HG02571 (cell line): Measurements from ENCODE around the gene SLC22A13.
"Not testable (repeated sequence)": the region's sequence is repeated elsewhere in the genome, so short reads cannot be mapped to it uniquely, and the experiment has no call there.

Source experiments
- ATAC-seq: cut with Tn5 transposase; IDR thresholded peaks from one replicate; pipeline ENCODE4 v1.9.1; 2021; ENCODE audit warnings: mild to moderate bottlenecking, moderate library complexity; ENCODE audit not compliant: unreplicated experiment

Gene SLC22A13, protein sequence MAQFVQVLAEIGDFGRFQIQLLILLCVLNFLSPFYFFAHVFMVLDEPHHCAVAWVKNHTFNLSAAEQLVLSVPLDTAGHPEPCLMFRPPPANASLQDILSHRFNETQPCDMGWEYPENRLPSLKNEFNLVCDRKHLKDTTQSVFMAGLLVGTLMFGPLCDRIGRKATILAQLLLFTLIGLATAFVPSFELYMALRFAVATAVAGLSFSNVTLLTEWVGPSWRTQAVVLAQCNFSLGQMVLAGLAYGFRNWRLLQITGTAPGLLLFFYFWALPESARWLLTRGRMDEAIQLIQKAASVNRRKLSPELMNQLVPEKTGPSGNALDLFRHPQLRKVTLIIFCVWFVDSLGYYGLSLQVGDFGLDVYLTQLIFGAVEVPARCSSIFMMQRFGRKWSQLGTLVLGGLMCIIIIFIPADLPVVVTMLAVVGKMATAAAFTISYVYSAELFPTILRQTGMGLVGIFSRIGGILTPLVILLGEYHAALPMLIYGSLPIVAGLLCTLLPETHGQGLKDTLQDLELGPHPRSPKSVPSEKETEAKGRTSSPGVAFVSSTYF

DNA sequence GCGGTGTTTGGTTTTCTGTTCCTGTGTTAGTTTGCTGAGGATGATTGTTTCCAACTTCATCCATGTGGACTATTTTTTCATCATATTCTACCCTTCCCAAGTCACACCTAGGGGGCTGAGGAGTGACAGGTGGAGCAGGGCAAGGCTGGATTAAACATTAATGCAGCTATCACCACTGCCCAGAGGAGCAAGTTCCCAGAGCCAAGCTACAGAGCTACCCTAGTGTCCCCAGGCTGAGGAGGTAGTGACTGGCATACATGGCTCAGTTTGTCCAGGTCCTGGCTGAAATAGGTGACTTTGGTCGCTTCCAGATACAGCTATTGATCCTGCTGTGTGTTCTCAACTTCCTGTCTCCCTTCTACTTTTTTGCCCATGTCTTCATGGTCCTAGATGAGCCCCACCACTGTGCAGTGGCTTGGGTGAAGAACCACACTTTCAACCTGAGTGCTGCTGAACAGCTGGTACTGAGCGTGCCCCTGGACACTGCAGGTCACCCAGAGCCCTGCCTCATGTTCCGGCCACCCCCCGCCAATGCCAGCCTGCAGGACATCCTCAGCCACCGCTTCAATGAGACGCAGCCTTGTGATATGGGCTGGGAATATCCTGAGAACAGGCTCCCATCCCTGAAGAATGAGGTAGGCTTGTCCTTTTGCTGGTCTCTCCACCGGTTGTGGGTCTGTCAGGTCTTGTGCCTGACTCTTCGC is at the start of gene SLC22A13:
Gene SLC22A13 (plus strand): TSS at position 209 of the 704 bp plus-strand sequence. CDS start 49 bp downstream, at position 258.
- ATAC-seq = no peak

DNA sequence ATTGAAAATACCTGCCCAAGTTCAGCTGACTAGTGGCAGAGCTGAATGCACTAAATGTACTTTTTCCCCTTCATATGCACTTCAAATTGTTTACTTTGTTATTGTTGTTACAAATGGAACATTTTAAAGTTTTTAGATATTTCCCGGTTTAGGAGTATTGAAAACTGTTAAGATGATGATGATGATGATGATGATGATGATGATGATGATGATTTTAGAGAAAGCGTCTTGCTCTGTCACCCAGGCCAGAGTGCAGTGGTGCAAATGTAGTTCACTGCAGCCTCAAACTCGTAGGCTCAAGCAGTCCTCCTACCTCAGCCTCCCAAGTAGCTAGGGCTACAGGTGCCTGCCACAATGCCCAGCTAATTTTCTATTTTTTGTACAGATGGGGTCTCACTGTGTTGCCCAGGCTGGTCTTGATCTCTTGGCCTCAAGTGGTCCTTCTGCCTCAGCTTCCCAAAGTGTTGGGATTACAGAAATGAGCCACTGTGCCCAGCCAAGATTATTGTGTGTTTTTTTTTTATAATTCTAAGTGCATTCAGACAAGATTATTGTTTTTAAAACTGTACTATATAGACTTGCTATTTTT is 45.9 kb upstream of the SLC22A13 start:
- no peak for ATAC-seq

DNA sequence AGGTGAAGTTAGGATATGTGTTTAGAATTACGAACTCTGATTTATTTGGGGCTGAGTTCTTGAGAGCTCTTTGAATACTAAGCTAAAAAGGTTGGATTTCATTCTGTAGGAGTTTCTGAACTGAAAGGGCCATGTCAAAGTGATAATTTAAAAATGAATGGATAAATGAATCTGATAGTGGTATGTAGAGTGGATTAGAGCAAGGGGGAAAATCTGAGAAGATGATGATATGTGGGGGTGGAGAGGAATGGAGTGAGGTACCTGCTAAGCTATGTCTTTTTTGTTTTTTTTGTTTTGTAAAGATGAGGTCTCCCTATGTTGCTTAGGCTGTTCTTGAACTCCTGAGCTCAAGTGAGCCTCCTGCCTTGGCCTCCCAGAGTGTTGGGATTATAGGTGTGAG is 44.6 kb upstream of the SLC22A13 start:
- no peak for ATAC-seq

DNA sequence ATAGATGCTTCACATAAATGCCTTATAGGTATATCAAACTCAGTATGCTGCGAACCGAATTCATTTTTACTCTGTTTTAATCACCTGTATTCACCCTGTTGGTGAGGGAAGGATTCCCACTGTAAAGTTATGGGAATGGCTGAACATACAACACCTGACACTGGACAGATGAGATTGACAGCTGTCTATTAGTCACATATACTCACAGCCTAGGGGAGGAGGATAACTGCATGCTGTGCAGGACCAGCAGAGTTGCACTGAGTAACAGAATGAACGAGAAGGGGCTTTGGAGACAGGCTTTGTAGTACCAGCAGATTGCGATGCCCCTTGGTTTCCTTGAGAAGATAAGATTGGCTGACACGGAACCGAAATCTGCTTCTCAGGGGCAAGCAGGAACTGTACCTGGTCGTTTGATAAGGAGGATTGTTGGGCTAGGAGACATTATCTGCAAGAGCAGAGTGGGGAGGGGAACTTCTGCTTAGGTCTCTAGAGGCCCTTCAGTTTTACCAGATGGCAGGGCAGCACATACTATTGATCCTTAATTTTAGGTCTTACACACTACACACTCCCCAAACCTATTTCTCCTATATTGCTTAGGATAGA is 43.5 kb upstream of the SLC22A13 start:
- no peak for ATAC-seq

DNA sequence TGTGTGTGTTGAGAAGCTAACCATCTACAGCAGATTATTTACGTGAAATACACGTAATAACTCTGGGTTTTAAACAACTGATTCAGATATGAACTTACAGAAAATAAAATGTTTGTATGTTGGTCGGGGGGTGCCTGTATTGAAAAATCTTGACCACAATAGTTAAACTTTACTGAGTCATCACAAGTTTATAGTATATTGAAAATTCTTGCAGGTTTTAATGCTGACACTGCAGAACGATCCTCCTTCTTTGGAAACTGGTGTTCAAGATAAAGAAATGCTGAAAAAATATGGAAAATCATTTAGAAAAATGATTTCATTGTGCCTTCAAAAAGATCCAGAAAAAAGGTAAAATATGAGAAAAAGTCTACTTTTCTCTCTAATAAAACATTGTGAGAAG is 41.3 kb upstream of the SLC22A13 start:
- no peak for ATAC-seq

DNA sequence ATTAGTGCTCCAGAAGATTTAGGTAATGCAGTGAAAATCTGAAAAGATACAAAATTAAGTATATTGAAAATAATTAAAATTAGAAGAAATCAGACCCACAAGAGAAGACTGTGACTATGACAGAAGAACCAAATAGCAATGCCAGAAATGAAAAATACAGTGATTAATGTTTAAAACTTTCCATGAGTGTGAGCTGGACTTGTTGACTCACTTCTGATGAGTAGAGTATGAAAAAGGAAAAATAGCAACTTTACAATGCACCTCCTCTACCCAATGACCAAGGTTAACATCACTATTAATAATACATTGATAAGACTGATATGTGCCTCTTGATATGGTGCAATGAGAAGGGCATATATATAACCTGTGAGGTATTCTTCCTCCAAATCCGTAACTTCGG is 39.3 kb upstream of the SLC22A13 start:
- no peak for ATAC-seq

DNA sequence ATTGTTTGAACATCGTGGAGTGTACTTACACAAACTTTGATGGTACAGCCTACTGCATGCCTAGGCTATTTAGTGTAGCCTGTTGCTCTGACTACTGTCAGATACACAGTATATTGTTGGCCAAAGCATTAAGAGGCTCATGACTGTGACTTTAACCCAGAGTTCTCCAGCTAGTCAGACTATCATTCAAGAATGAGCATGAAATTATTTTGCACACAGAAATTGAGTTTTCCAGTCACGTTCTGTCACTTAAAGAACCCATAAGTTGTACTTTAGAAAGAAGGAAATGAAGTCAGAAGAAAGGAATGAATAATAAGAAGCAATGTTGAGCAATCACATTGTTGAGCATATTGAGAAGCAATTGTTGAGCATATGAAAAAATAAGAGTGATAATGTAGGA is 37.6 kb upstream of the SLC22A13 start:
- no peak for ATAC-seq

DNA sequence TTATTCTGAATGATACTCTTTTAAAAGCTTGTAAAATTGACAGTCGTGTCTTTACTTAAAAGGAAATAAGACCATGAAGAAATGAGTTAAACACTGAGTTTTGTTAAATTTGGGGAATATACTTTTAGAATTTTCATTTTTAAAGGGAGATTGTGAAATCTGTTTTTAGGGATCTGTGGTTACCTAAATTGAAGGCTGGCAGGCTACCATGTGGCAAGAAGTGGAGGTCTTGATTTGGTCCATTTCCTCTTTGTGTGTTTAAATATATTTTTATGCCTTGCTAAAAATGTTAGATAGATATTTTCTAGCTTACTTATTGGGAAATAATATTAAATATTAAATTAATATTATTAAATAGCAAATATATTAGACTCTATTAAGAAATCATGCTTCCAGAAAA is 36.6 kb upstream of the SLC22A13 start:
- ATAC-seq = no peak

DNA sequence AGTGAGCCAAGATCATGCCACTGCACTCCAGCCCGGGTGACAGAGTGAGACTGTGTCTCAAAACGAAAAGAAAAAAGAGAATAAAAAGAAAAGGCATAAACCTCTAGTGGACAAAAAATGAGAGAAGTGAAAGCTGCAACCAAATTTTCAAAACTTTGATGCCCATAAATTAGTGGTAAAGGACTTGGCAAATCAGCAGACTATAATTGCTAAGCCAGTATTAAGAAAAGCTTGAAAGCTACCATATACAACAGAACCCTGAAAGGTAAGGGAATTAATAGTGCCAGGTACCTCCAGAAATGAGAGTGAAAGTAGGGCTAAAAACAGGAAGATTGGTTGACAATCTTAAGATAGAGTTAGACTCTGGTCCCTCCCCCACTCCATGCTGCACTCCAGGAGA is 32.9 kb upstream of the SLC22A13 start:
- ATAC-seq = no peak

DNA sequence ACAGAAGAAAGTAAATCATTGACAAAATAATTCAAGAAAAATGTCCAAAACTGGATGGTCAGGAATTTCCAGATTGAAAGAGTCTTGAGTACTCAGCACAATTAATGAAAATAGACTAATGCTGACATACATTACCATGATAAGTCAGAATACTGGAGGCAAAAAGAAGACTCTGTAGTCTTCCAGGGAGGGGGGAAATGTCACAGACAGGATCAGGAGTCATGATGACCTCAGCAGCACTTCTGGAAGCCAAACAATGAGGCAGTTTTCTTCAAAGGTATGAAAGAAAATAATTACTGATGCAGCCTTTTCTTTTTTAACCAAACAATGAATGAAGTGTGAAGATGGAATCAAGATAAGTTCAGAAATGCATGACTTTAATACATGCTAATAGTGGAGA is 30.1 kb upstream of the SLC22A13 start:
- no peak for ATAC-seq

DNA sequence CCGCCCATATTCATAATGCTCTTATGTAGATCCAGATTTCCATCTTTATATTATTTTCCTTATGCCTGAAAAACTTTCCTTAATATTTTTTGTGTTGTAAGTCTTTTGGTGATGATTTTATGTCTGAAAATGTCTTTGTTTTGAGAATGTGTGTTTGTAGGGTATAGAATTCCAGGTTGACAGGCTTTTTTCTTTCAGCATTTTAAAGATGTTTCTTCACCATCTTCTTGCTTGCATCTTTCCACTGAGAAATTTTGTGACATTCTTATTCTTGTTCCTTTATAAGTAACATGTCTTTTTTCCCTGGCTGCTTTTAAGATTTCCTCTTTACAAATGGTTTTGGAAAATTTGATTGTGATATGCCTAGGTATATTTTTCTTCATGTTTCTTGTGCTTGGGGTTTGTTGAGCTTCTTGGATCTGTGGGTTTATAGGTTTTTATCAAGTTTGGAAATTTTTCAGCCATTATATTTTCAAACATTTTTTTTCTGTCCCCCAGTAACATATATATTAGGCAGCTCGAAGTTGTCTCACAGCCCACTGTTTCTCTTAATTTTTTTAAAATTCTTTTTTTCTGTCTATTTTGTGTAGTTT is 27.1 kb upstream of the SLC22A13 start:
- no peak for ATAC-seq

DNA sequence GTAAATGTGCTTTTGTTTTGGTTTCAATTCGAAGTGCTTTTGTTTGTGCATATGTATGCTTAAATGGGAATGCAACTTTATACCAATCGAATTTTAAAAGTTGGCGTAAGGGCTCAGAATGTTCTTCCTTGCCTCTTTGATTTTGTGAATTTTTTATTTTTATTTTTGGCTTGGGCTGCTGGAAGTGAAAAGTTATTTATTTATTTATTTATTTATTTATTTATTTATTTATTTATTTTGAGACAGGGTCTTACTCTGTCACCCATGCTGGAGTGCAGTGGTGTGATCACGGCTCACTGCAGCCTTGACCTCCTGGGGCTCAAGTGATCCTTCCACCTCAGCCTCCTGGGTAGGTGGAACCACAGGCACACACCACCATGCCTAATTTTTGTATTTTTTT is 22.8 kb upstream of the SLC22A13 start:
- ATAC-seq = not testable (repeated sequence)

DNA sequence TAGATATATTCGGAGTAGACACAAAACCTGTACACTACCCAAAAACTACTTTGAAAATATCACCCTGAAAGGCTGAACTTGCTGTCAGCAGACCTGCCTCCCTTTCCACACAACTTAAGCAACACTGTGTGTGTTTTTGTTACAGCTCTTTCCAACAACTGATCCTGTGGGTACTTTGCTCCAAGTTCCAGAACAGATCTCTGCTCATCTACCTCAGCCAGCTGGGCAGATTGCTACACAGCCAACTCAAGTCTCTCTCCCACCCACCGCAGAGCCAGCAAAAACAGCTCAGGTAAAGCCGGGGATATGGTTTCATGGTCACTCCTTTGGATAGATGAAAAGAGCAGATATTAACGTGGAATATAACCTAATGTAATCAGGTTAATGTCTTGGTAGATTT is 19.7 kb upstream of the SLC22A13 start:
- ATAC-seq = no peak

DNA sequence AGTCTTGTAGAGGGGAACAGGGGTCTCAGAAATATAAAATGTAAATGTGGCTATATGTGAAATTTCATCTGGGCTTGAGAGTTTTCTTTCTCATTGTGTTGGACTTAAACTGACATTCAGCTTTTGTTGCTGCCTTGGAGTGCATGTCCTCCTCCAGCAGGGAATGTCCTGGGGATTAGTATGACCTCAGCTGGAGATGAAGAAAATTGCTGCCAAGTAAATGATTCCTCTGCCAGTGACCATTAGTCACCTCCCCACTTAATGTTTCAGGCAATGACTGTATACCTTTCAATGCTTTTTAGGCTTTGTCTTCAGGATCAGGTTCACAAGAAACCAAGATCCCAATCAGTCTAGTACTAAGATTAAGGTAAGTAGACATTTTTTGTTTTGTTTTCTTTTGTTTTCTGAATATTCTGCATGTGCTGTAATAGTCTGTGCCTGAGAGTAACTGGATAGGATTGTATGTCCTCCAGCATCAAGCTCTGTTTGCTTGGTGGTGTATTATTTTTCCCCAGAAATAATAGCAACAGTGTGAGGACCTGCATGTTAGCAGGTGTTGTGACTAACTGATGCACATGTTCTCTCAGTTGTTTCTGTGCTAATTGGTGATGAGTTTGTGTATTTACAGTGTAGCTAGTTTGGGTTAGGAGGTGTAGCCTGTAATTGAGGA is 18.1 kb upstream of the SLC22A13 start:
- no peak for ATAC-seq

DNA sequence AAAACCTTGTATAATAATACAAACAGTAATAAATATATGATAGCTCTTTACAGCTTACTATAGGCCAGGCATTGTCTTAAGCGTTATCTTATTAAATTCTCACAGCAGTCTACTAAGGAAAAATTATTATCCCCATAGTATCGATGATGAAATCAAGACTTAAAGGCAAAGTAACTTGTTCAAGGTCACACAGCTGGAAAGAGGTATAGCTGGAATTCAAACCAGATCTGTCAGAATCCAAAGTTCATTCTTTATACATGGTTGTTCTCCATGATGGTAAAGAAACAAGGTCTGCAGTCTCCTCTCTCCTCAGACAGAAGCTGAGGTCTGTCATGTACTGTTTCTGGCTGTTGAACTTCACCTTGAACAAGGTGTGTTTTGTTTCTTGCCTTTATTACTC is 15.4 kb upstream of the SLC22A13 start:
- ATAC-seq = no peak

DNA sequence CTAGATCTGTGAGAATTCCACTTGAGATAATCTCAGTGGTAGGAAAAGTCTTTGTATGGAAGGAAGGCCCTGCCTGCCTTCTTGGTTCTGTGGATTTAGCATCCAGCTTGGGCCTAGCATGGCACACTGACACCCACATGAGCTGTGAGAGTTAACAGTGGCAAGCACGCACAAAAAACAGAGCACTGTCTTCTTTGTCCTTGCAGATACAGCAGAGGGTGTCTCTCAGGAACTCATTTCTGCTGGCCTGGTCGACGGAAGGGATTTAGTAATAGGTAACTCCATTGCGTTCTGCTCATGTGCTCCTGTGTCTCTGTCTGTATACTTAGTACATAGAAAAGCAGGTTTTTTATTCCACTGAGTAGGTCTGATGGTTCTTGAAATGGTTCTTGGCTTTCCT is 14.4 kb upstream of the SLC22A13 start:
- ATAC-seq = no peak

DNA sequence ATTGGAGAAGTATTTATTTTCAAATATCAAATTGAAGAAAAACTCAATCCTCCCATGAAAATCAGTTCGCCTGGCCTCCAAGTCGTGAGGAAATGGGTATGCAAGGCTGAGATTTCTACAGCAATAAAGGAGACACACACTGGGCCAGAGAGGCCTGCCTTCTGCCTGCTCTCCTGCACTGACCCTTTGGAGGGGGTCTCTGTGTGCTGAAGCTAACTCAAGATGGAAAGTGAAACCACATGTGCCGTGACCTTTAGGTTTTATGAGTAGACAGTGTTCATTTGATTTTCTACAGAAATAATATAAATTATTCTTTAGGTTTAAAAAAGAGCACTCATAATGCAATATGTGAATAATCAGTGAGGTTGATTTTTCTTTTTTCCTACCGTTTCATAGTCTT is 11.9 kb upstream of the SLC22A13 start:
- ATAC-seq = no peak

DNA sequence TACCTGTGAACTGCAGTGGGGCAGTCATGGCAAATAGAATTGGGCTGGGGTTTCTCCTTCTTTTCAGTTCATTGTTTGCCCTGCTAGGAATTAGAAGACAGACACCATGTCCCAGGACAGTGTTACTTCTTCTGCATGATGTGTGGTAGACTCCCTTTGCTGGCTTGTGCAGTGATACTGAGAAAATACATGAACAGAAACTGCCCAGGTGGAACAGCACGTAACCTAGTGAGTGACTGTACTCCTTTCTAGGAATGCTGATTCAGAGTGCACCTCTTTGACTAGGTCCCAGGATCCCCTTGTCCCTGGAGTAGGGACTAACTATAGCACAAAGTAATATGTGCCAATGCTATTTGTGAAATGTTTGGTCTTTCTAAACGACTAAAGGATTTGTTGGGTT is 10.7 kb upstream of the SLC22A13 start:
- ATAC-seq = no peak

DNA sequence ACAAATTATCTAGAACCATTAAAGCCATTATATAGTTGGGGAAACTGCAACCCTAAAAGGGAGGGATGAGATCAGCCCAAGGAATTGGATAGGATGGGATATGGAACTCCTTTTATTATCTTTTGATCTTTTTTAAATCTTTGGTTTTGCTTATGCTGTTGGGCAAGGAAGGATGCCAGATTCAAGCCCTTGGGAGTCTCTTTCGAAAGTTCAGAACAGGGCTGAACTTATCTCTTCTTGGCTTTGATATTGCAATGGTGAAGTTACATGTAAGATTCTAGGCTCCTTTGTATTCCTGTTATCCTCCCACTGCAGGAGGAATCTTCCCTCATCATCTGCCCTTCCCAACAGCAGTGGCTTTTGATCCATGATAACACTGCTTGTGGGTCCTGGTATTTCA is 10.0 kb upstream of the SLC22A13 start:
- ATAC-seq = no peak

DNA sequence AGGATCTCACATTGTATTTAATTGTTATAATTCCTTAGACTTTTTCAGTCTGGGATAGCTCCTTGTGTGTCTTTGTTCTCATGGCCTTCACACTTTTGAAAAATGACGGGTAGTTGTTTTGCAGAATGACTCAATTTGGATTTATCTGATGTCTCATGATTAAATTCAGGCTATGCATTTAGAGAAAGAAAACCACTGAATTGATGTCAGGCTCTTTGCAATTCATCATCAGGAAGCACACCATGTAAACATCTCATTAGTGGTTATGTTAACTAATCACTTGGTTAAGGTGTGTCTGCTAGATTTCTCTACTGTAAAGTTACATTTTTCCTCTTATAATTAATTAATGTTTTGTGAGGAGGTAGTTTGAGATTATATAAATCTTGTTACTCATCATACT is 8.0 kb upstream of the SLC22A13 start:
- ATAC-seq = no peak
